ENCODE measurements around the gene SCD5.

DNA sequence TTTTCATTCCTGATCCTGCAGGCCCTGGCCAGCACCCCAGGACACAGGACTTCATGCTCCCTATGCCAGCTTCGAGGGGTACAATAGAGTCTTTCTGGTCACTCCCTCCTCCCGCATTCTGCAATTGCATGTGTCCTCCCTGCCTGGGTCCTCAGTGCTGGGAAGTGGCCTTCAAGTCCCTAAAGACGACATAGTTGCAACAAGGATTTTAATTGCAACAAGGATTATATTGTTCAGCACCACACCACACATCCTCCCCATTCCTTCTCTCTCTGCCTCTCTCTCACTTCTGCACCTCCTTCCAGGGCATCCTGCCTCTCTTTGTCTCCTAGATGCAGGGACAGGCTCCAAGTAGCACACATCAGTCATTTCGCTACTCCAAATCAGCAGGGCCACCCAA is 25.5 kb downstream of the SCD5 start:
- TF ChIP-seq TAF1 (IDR thresholded peaks at IDR 0.05; ENCODE audit: borderline replicate concordance, low read depth, low read length) = no peak
- TF ChIP-seq POLR2AphosphoS5 (IDR thresholded peaks at IDR 0.05; ENCODE audit: low read depth, low read length) = no peak
